Trophoblast cell (in vitro differentiated cells and primary cell): ENCODE results near the gene ZNF407.

Experiments
- DNase-seq, 2 donors: peaks; one replicate each; pipeline ENCODE4 v3.0.0-alpha.2; 2016
- H2AFZ ChIP-seq: 2 replicates; pipeline ENCODE4 v1.6.1; 2013; ENCODE audit warnings: low read length, moderate library complexity, mild to moderate bottlenecking; ENCODE audit not compliant: insufficient read depth, poor library complexity
- H2AK5ac ChIP-seq: 2 replicates; pipeline ENCODE4 v1.6.1; 2013; ENCODE audit warnings: mild to moderate bottlenecking, low read length
- H2BK120ac ChIP-seq: 2 replicates; pipeline ENCODE4 v1.6.1; 2013; ENCODE audit warnings: low read length, mild to moderate bottlenecking, moderate library complexity; ENCODE audit not compliant: insufficient read depth, poor library complexity
- H2BK12ac ChIP-seq: 2 replicates; pipeline ENCODE4 v1.6.1; 2013; ENCODE audit warnings: mild to moderate bottlenecking, low read length, moderate library complexity
- H2BK5ac ChIP-seq: 2 replicates; pipeline ENCODE4 v1.6.1; 2013; ENCODE audit warnings: low read length, low read depth, moderate library complexity, mild to moderate bottlenecking; ENCODE audit not compliant: poor library complexity
- H3K14ac ChIP-seq: 2 replicates; pipeline ENCODE4 v1.6.1; 2013; ENCODE audit warnings: mild to moderate bottlenecking, low read length
- H3K18ac ChIP-seq: 2 replicates; pipeline ENCODE4 v1.6.1; 2013; ENCODE audit warnings: mild to moderate bottlenecking, low read length
- H3K23ac ChIP-seq: 2 replicates; pipeline ENCODE4 v1.6.1; 2013; ENCODE audit warnings: low read length
- H3K27ac ChIP-seq: 2 replicates; pipeline ENCODE4 v1.5.1; 2013; ENCODE audit warnings: low read depth, mild to moderate bottlenecking, inconsistent platforms, low read length, moderate library complexity
- H3K27me3 ChIP-seq: 2 replicates; pipeline ENCODE4 v1.6.1; 2013; ENCODE audit warnings: inconsistent platforms, mild to moderate bottlenecking, low read length, moderate library complexity; ENCODE audit not compliant: insufficient read depth
- H3K36me3 ChIP-seq, 2 experiments: 1 replicate in 1 of 2; 2 replicates in 1 of 2; pipeline ENCODE4 v1.6.1; 2013; ENCODE audit warnings: low read length in 2 of 2, mild to moderate bottlenecking in 2 of 2, moderate library complexity in 1 of 2; ENCODE audit not compliant: insufficient read depth in 2 of 2, control insufficient read depth in 1 of 2
- H3K4ac ChIP-seq: 2 replicates; pipeline ENCODE4 v1.6.1; 2013; ENCODE audit warnings: low read depth, mild to moderate bottlenecking, low read length, moderate library complexity
- H3K4me1 ChIP-seq, 2 experiments: 1 replicate in 1 of 2; 2 replicates in 1 of 2; pipeline ENCODE4 v1.6.1; 2013; ENCODE audit warnings: low read length in 2 of 2, mild to moderate bottlenecking in 2 of 2, moderate library complexity in 1 of 2; ENCODE audit not compliant: insufficient read depth in 2 of 2, control insufficient read depth in 1 of 2
- H3K4me2 ChIP-seq: 2 replicates; pipeline ENCODE4 v1.6.1; 2013; ENCODE audit warnings: inconsistent platforms, mild to moderate bottlenecking, low read length, moderate library complexity
- H3K4me3 ChIP-seq: 2 replicates; pipeline ENCODE4 v1.5.1; 2013; ENCODE audit warnings: mild to moderate bottlenecking, low read depth, low read length, inconsistent platforms
- H3K79me1 ChIP-seq: one replicate; pipeline ENCODE4 v1.6.1; 2013; ENCODE audit warnings: low read length
- H3K79me2 ChIP-seq: 2 replicates; pipeline ENCODE4 v1.6.1; 2013; ENCODE audit warnings: low read length, mild to moderate bottlenecking; ENCODE audit not compliant: control insufficient read depth, insufficient read depth, poor library complexity
- H3K9ac ChIP-seq: 2 replicates; pipeline ENCODE4 v1.6.1; 2013; ENCODE audit warnings: mild to moderate bottlenecking, low read length
- H3K9me3 ChIP-seq: 2 replicates; pipeline ENCODE4 v1.6.1; 2013; ENCODE audit warnings: low read depth, mild to moderate bottlenecking, control low read depth, inconsistent platforms, low read length; ENCODE audit not compliant: insufficient read depth
- H4K12ac ChIP-seq: 2 replicates; pipeline ENCODE4 v1.6.1; 2013; ENCODE audit warnings: low read depth, mild to moderate bottlenecking, low read length, moderate library complexity
- H4K8ac ChIP-seq: 2 replicates; pipeline ENCODE4 v1.6.1; 2013; ENCODE audit warnings: low read depth, mild to moderate bottlenecking, low read length, moderate library complexity
- H4K91ac ChIP-seq: one replicate; pipeline ENCODE4 v1.6.1; 2013; ENCODE audit warnings: low read depth, mild to moderate bottlenecking, low read length, moderate library complexity
- WGBS: extraction: QIAGEN DNeasy Blood & Tissue Kit; methylation state at CpG from one replicate; pipeline ENCODE4 v1.1.7; 2013; ENCODE audit warnings: missing lambda C conversion rate; ENCODE audit not compliant: insufficient read length, insufficient coverage; ENCODE audit errors: extremely low coverage; 5-methylcytosine and 5-hydroxymethylcytosine counted together

Gene ZNF407

DNA sequence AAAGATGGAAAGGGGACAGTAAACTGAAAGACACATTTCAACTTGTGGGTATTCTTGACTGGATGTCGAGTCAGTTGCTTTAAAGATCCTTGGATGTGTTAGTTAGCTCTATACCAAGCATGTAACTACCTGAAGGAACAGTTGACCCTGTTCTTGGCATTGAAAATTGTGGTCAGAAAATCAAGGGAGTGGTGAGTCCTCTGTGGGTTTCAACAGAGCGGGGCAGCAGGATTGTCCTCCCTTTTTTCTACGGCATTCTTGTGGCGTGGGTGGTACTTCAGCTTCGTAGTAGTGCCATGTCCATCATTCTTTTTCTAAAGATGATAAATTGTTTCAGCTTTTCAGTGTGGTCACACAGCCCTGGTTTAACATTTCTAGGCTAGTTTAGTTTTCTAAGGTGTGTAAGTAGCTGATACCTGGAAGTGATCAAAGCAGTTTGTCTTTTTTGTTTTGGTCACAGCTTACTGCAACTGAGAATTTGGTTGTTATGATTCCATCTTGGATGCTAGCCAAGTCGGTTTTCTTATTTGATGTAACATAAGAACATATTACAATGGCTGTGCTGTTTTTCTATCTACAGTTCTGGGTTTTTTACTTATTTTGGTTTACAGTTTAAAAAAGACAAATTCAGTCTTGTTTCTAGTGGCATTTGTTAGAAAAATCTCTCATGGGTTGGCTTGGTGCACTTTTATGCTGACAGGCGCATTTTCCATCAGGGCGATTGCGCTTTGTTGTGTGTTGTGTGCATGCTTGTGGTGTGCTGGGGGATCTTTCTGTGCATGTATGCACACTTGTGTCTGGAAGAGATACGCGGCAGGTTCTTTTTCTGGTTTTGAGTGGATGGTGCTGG, 84.7 kb downstream of the ZNF407 start:
- no peak overlapping the region for H2BK5ac ChIP-seq
- H3K4me3 ChIP-seq: no peak overlapping the region
- no peak overlapping the region for H4K12ac ChIP-seq
- H3K79me1 ChIP-seq: no peaks in the 10 kb centered on the region
- H3K14ac ChIP-seq: no peak overlapping the region
- no peak overlapping the region for H2BK120ac ChIP-seq
- WGBS: no CpG with 5 or more reads among the region's 11 CpGs
- peaks cover 1% of the 10 kb centered on the region for H3K9me3 ChIP-seq
- H3K18ac ChIP-seq: no peak overlapping the region
- no peak overlapping the region for H4K91ac ChIP-seq
- H3K4me2 ChIP-seq: no peak overlapping the region
- DNase-seq: no peak
- no peak overlapping the region for H3K27ac ChIP-seq
- no peaks in the 10 kb centered on the region for H3K4me1 ChIP-seq
- H3K36me3 ChIP-seq: peaks cover 2 to 5% of the 10 kb centered on the region in 2 experiments
- no peak overlapping the region for H3K4ac ChIP-seq
- no peak overlapping the region for H4K8ac ChIP-seq
- no peak overlapping the region for H2AK5ac ChIP-seq
- no peak overlapping the region for H2AFZ ChIP-seq
- H2BK12ac ChIP-seq: no peak overlapping the region
- no peak overlapping the region for H3K9ac ChIP-seq
- H3K23ac ChIP-seq: no peak overlapping the region
- H3K79me2 ChIP-seq: no peaks in the 10 kb centered on the region
- H3K27me3 ChIP-seq: no peaks in the 10 kb centered on the region

- no peak for DNase-seq
- no peaks in the 10 kb centered on the region for H3K79me2 ChIP-seq
- no peak overlapping the region for H4K8ac ChIP-seq
- no peak overlapping the region for H3K18ac ChIP-seq
- no peaks in the 10 kb centered on the region for H3K4me1 ChIP-seq
- H3K4me2 ChIP-seq: no peak overlapping the region
- H3K27ac ChIP-seq: no peak overlapping the region
- no peak overlapping the region for H3K4ac ChIP-seq
- no peak overlapping the region for H4K12ac ChIP-seq
- H3K14ac ChIP-seq: no peak overlapping the region
- no peak overlapping the region for H3K4me3 ChIP-seq
- no peak overlapping the region for H2BK5ac ChIP-seq
- no peak overlapping the region for H2BK120ac ChIP-seq
- no peak overlapping the region for H2AK5ac ChIP-seq
- WGBS: no CpG with 5 or more reads among the region's 1 CpG
- peaks cover 2 to 3% of the 10 kb centered on the region in 2 experiments for H3K36me3 ChIP-seq
- H3K23ac ChIP-seq: no peak overlapping the region
- H4K91ac ChIP-seq: no peak overlapping the region
- peaks cover 1% of the 10 kb centered on the region for H3K9me3 ChIP-seq
- no peaks in the 10 kb centered on the region for H3K79me1 ChIP-seq
- no peak overlapping the region for H2AFZ ChIP-seq
- no peaks in the 10 kb centered on the region for H3K27me3 ChIP-seq
- H3K9ac ChIP-seq: no peak overlapping the region
- H2BK12ac ChIP-seq: no peak overlapping the region
Measured at GRCh38 chr18:74682991-74683297, 85.3 kb downstream of the ZNF407 start.

DNA sequence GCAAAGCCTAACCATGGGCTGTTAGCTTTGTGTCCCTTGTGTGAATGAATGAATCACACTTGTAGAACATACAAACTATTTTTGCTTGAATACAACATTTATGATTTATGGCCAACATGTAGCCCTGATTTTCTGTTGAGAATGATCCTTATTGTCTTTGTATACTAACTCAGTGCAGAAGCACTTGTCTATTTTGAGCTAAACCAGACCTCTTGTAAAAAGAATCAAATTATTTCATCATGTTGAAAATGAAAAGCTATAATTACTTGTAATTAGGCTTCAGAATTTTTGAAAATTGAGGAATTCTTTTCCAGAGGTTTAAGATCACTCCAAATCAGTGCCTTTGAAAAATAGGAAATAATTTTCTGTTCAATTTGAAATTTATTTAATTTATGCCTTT, 85.9 kb downstream of the ZNF407 start:
- no peak overlapping the region for H4K91ac ChIP-seq
- H3K36me3 ChIP-seq: peaks cover 0 to 3% of the 10 kb centered on the region in 2 experiments
- no peak overlapping the region for H3K4ac ChIP-seq
- H3K27ac ChIP-seq: no peak overlapping the region
- H3K9me3 ChIP-seq: peaks cover 1% of the 10 kb centered on the region
- no peak for DNase-seq
- no peak overlapping the region for H3K23ac ChIP-seq
- H3K14ac ChIP-seq: no peak overlapping the region
- H3K9ac ChIP-seq: no peak overlapping the region
- H2BK120ac ChIP-seq: no peak overlapping the region
- H2BK5ac ChIP-seq: no peak overlapping the region
- no peak overlapping the region for H4K12ac ChIP-seq
- no peak overlapping the region for H3K18ac ChIP-seq
- no peak overlapping the region for H4K8ac ChIP-seq
- no peaks in the 10 kb centered on the region for H3K79me2 ChIP-seq
- H2AK5ac ChIP-seq: no peak overlapping the region
- H3K4me2 ChIP-seq: no peak overlapping the region
- no peak overlapping the region for H2BK12ac ChIP-seq
- H2AFZ ChIP-seq: no peak overlapping the region
- no peaks in the 10 kb centered on the region for H3K79me1 ChIP-seq
- H3K4me1 ChIP-seq: no peaks in the 10 kb centered on the region
- H3K27me3 ChIP-seq: no peaks in the 10 kb centered on the region
- H3K4me3 ChIP-seq: no peak overlapping the region

GRCh38 chr18:74689251-74689650, 91.6 kb downstream of the ZNF407 start:
- no peak overlapping the region for H3K27ac ChIP-seq
- no peak overlapping the region for H3K23ac ChIP-seq
- H2AK5ac ChIP-seq: no peak overlapping the region
- no peak overlapping the region for H3K4ac ChIP-seq
- no peak overlapping the region for H2BK5ac ChIP-seq
- no peak overlapping the region for H4K8ac ChIP-seq
- H3K9ac ChIP-seq: no peak overlapping the region
- H3K36me3 ChIP-seq: peaks cover 0 to 3% of the 10 kb centered on the region in 2 experiments
- H3K79me1 ChIP-seq: no peaks in the 10 kb centered on the region
- no peaks in the 10 kb centered on the region for H3K4me1 ChIP-seq
- no peak for DNase-seq
- no peaks in the 10 kb centered on the region for H3K27me3 ChIP-seq
- WGBS: no CpG with 5 or more reads among the region's 2 CpGs
- H3K79me2 ChIP-seq: no peaks in the 10 kb centered on the region
- no peak overlapping the region for H3K4me3 ChIP-seq
- H4K91ac ChIP-seq: no peak overlapping the region
- no peak overlapping the region for H3K18ac ChIP-seq
- no peak overlapping the region for H4K12ac ChIP-seq
- no peak overlapping the region for H2BK120ac ChIP-seq
- no peak overlapping the region for H2BK12ac ChIP-seq
- no peak overlapping the region for H2AFZ ChIP-seq
- H3K4me2 ChIP-seq: no peak overlapping the region
- no peak overlapping the region for H3K14ac ChIP-seq
- H3K9me3 ChIP-seq: peaks cover 1% of the 10 kb centered on the region
